GM21786 (cell line): ENCODE results near the gene TJP3.

Experiments
- ATAC-seq: cut with Tn5 transposase; IDR thresholded peaks from one replicate; pipeline ENCODE4 v1.9.1; 2021; ENCODE audit not compliant: unreplicated experiment

TJP3 gene

GRCh38 chr19:3671680-3672574, 36.3 kb upstream of the TJP3 start:
- no peak for ATAC-seq

- ATAC-seq: no peak
These were observed 35.6 kb upstream of the TJP3 start for GRCh38 chr19:3672575-3672948.

- no peak for ATAC-seq
These were observed 35.2 kb upstream of the TJP3 start for GRCh38 chr19:3672993-3673392.

GRCh38 chr19:3673506-3674439, 34.4 kb upstream of the TJP3 start:
- ATAC-seq: no peak

- ATAC-seq: no peak
These were observed 33.2 kb upstream of the TJP3 start for GRCh38 chr19:3674784-3675543.

GRCh38 chr19:3678188-3678587, 30.0 kb upstream of the TJP3 start:
- no peak for ATAC-seq

GRCh38 chr19:3679138-3679537, 29.0 kb upstream of the TJP3 start:
- ATAC-seq: no peak

- no peak for ATAC-seq
These were observed 28.6 kb upstream of the TJP3 start for GRCh38 chr19:3679581-3679980.

GRCh38 chr19:3680939-3681338, 27.2 kb upstream of the TJP3 start:
- no peak for ATAC-seq

- no peak for ATAC-seq
These were observed 25.9 kb upstream of the TJP3 start for GRCh38 chr19:3682286-3682685.

GRCh38 chr19:3682741-3683404, 25.3 kb upstream of the TJP3 start:
- ATAC-seq: no peak

GRCh38 chr19:3683405-3684053, 24.7 kb upstream of the TJP3 start:
- ATAC-seq: no peak

GRCh38 chr19:3684054-3684816, 23.9 kb upstream of the TJP3 start:
- no peak for ATAC-seq

- ATAC-seq: no peak
These were observed 23.3 kb upstream of the TJP3 start for GRCh38 chr19:3684817-3685410.

- no peak for ATAC-seq
These were observed 20.8 kb upstream of the TJP3 start for GRCh38 chr19:3687393-3687773.

GRCh38 chr19:3687774-3688706, 20.1 kb upstream of the TJP3 start:
- no peak for ATAC-seq

GRCh38 chr19:3690551-3691371, 17.4 kb upstream of the TJP3 start:
- no peak for ATAC-seq
